HEK293 (cell line): Measurements from ENCODE around the gene NTRK3.

Experiments used
- CTCF ChIP-seq: fragments of 450-650 bp; formaldehyde crosslinking; IDR thresholded peaks from 2 replicates; pipeline ENCODE4 v1.5.1; 2016; ENCODE audit warnings: missing biosample characterization, missing genetic modification characterization
- KLF8 ChIP-seq: fragments of 450-650 bp; formaldehyde crosslinking; IDR thresholded peaks from 2 replicates; pipeline ENCODE4 v1.5.1; 2016; ENCODE audit warnings: missing biosample characterization, missing genetic modification characterization
- SP2 ChIP-seq: fragments of 450-650 bp; formaldehyde crosslinking; IDR thresholded peaks from 2 replicates; pipeline ENCODE4 v1.5.1; 2016; ENCODE audit warnings: missing biosample characterization, missing genetic modification characterization
- ZNF23 ChIP-seq: fragments of 450-650 bp; formaldehyde crosslinking; IDR thresholded peaks from 2 replicates; pipeline ENCODE4 v1.5.1; 2016; ENCODE audit warnings: missing biosample characterization, missing genetic modification characterization, borderline replicate concordance
- ZNF670 ChIP-seq: fragments of 450-650 bp; formaldehyde crosslinking; IDR thresholded peaks from 2 replicates; pipeline ENCODE4 v1.5.1; 2016; ENCODE audit warnings: missing biosample characterization, missing genetic modification characterization, low read depth
- ZNF677 ChIP-seq: fragments of 450-650 bp; IDR thresholded peaks from 2 replicates; pipeline ENCODE4 v1.5.0; 2018; ENCODE audit warnings: missing biosample characterization, mild to moderate bottlenecking, missing genetic modification characterization, moderate library complexity
- TF ChIP-seq, protein P1 (sequence below): fragments of 450-650 bp; formaldehyde crosslinking; IDR thresholded peaks from 2 replicates; pipeline ENCODE4 v1.5.1; 2016; ENCODE audit warnings: missing biosample characterization, missing genetic modification characterization
- TF ChIP-seq, protein P2 (sequence below): fragments of 450-650 bp; formaldehyde crosslinking; IDR thresholded peaks from 2 replicates; pipeline ENCODE4 v1.5.1; 2016; ENCODE audit warnings: missing biosample characterization, missing genetic modification characterization
- TF ChIP-seq, protein P3 (sequence below): fragments of 450-650 bp; formaldehyde crosslinking; IDR thresholded peaks from 2 replicates; pipeline ENCODE4 v1.5.1; 2016; ENCODE audit warnings: missing biosample characterization, missing genetic modification characterization, low read depth

- TF ChIP-seq KLF8 (tag by site-specific recombination) (no peak), ZNF677 (tag by site-specific recombination) (no peak), SP2 (no peak), CTCF (tag by site-specific recombination) (no peak), ZNF23 (no peak), ZNF670 (tag by site-specific recombination) (no peak)
- TF ChIP-seq, protein P1, sequence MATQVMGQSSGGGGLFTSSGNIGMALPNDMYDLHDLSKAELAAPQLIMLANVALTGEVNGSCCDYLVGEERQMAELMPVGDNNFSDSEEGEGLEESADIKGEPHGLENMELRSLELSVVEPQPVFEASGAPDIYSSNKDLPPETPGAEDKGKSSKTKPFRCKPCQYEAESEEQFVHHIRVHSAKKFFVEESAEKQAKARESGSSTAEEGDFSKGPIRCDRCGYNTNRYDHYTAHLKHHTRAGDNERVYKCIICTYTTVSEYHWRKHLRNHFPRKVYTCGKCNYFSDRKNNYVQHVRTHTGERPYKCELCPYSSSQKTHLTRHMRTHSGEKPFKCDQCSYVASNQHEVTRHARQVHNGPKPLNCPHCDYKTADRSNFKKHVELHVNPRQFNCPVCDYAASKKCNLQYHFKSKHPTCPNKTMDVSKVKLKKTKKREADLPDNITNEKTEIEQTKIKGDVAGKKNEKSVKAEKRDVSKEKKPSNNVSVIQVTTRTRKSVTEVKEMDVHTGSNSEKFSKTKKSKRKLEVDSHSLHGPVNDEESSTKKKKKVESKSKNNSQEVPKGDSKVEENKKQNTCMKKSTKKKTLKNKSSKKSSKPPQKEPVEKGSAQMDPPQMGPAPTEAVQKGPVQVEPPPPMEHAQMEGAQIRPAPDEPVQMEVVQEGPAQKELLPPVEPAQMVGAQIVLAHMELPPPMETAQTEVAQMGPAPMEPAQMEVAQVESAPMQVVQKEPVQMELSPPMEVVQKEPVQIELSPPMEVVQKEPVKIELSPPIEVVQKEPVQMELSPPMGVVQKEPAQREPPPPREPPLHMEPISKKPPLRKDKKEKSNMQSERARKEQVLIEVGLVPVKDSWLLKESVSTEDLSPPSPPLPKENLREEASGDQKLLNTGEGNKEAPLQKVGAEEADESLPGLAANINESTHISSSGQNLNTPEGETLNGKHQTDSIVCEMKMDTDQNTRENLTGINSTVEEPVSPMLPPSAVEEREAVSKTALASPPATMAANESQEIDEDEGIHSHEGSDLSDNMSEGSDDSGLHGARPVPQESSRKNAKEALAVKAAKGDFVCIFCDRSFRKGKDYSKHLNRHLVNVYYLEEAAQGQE (tag by site-specific recombination): no peak
- TF ChIP-seq, protein P2, sequence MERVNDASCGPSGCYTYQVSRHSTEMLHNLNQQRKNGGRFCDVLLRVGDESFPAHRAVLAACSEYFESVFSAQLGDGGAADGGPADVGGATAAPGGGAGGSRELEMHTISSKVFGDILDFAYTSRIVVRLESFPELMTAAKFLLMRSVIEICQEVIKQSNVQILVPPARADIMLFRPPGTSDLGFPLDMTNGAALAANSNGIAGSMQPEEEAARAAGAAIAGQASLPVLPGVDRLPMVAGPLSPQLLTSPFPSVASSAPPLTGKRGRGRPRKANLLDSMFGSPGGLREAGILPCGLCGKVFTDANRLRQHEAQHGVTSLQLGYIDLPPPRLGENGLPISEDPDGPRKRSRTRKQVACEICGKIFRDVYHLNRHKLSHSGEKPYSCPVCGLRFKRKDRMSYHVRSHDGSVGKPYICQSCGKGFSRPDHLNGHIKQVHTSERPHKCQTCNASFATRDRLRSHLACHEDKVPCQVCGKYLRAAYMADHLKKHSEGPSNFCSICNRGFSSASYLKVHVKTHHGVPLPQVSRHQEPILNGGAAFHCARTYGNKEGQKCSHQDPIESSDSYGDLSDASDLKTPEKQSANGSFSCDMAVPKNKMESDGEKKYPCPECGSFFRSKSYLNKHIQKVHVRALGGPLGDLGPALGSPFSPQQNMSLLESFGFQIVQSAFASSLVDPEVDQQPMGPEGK (tag by site-specific recombination): no peak
- TF ChIP-seq, protein P3, sequence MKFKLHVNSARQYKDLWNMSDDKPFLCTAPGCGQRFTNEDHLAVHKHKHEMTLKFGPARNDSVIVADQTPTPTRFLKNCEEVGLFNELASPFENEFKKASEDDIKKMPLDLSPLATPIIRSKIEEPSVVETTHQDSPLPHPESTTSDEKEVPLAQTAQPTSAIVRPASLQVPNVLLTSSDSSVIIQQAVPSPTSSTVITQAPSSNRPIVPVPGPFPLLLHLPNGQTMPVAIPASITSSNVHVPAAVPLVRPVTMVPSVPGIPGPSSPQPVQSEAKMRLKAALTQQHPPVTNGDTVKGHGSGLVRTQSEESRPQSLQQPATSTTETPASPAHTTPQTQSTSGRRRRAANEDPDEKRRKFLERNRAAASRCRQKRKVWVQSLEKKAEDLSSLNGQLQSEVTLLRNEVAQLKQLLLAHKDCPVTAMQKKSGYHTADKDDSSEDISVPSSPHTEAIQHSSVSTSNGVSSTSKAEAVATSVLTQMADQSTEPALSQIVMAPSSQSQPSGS (tag by site-specific recombination): no peak
Observed at GRCh38 chr15:87962428-87962827, 294.1 kb downstream of the NTRK3 start.
